DMS53 (cell line): ENCODE measurements around the gene TRMT10B.

Experiments
- DNase-seq: peaks from one replicate; lab custom pipeline; 2025; lab: John Stamatoyannopoulos, UW

The TRMT10B gene, protein sequence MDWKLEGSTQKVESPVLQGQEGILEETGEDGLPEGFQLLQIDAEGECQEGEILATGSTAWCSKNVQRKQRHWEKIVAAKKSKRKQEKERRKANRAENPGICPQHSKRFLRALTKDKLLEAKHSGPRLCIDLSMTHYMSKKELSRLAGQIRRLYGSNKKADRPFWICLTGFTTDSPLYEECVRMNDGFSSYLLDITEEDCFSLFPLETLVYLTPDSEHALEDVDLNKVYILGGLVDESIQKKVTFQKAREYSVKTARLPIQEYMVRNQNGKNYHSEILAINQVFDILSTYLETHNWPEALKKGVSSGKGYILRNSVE

DNA sequence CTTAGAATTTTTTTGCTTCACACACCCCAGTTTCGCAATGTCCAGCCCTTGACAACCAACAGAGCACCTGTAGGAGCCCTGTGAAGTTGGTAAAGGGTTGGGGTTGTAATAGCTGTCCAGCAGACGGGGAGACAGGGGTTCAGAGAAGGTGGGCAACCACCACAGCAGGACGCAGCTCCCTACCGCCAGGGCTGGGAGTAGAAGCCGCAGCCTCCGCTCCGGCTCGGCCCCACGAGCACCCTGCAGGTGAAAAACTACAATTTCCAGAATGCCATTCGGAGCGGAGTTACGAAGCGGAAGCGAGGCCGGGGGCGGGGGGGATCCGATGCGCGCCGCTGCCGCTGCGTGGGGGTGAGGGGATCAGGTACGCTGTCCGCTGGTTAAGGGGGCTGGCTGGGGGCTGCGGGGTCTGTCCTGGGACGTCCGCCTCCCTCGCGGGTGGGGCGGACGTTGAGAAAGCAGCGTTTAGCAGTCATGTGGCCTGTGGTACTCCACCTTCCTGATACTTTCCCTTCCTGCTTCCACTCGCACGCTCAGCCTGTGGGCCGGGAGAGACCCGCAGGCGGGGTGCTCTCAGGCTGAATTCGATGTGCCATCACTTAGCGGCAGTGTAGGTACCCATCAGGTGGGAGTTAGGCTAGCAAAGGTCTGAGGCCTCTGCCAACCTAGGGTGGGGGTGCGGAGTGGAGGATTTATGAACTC, at the start of gene TRMT10B:
Gene TRMT10B, plus strand, starts transcription at position 317 of the 702 bp plus-strand sequence. CDS start 8,127 bp downstream, outside the sequence.
- peak; percentile 79 for DNase-seq

DNA sequence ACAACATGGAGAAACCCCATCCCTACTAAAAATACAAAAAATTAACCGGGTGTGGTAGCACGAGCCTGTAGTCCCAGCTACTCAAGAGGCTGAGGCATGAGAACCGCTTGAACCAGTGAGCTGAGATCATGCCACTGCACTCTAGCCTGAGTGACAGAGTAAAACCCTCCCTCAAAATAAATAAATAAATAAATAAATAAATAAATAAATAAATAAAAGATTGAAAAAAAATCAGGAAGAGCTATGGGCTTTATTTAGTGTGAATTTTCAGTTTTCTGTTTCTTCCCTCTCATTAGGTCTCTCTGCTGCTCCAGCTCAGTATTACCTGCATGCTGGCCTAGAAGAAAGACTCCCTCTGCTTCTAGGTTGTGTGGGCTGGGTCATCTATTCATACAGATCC, 47.8 kb upstream of the TRMT10B start:
- DNase-seq: no peak

- DNase-seq: no peak
Measured at GRCh38 chr9:37706290-37706689, 47.3 kb upstream of the TRMT10B start.

GRCh38 chr9:37707748-37708147, 45.9 kb upstream of the TRMT10B start:
- no peak for DNase-seq

DNA sequence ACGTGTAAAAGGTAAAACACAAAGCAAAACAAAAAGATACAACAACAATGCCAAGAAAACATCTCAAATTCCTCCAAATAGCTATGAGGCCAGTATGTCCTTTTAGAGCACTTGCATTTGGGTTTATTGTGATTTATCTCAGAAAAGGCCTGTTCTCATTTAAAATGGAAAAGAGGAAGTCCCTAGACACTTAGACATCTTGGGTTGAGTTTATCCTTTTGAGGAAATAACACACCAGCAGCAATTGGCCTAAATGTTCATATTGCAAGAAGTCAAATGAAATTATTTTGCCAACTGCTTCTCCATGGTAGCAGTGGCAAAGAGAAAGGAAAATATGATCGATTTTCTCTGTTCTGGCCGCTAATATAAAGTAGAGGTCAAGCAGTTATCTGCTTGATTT, 43.6 kb upstream of the TRMT10B start:
- DNase-seq: no peak

DNA sequence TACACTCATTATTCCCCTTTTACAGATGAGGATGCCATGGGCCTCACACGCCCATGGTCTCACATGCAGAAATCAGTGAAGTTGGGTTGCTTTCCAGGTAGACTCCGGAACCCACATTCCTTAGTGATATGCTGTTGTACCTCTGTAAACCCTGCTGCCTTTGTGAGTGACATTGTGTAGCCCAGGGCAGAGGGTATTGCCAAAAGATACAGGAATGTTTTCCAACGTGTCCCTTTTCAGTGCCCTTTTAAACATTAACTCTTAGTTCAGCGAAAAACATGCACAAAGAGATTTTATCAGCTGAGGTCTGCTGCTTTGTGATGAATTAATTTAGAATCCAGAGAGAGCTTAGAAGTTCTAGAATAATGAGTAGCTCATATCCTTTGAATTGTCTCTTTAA, 38.3 kb upstream of the TRMT10B start:
- no peak for DNase-seq

- DNase-seq: no peak
Measured at GRCh38 chr9:37715991-37716505, 37.6 kb upstream of the TRMT10B start.

GRCh38 chr9:37719526-37719925, 34.1 kb upstream of the TRMT10B start:
- DNase-seq: no peak

GRCh38 chr9:37727013-37727412, 26.6 kb upstream of the TRMT10B start:
- no peak for DNase-seq

GRCh38 chr9:37729499-37729898, 24.1 kb upstream of the TRMT10B start:
- no peak for DNase-seq

GRCh38 chr9:37730256-37730655, 23.3 kb upstream of the TRMT10B start:
- no peak for DNase-seq

GRCh38 chr9:37730839-37731238, 22.8 kb upstream of the TRMT10B start:
- no peak for DNase-seq

GRCh38 chr9:37732086-37732741, 21.4 kb upstream of the TRMT10B start:
- DNase-seq: no peak

DNA sequence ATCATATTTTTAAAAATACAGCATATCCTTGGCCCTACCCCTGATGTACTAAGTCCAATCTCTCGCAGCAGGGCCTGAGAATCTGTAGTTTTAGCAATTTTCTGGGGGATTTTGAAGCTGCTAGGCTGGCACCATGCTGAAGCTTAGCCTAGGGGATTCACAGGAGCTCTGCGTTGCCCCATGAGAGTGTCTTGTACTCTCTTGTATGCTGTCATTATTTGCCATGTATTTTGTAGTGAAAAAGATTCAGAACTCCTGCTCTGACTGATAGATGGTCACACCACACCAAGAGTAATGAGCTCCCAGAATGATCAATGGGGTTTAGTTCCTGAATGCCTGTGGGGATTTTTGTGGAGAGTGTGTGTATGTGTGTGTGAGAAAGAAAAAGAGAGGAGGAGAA, 20.7 kb upstream of the TRMT10B start:
- DNase-seq: no peak

- no peak for DNase-seq
Measured at GRCh38 chr9:37739222-37739621, 14.4 kb upstream of the TRMT10B start.

DNA sequence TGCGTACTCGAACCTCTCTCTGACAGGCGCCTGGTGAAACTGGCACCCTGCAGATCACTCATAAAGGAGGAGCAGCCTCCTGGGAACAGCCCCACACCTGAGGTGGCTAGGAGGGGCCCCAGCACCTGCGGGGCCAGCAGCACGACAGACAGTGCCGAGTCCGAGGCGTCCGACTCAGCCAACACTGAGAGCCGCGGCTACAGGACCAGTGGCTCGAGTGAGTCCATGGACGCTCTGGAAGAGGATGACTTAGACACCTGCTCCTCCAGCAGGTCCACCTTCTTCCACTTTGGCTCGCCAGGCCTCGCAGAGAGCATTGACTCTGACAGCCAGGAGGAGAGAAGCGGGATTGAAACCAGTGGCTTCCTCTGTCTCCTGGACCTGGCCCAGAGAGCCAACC, 13.5 kb upstream of the TRMT10B start:
- DNase-seq: no peak

GRCh38 chr9:37740631-37741328, 12.8 kb upstream of the TRMT10B start:
- no peak for DNase-seq

DNA sequence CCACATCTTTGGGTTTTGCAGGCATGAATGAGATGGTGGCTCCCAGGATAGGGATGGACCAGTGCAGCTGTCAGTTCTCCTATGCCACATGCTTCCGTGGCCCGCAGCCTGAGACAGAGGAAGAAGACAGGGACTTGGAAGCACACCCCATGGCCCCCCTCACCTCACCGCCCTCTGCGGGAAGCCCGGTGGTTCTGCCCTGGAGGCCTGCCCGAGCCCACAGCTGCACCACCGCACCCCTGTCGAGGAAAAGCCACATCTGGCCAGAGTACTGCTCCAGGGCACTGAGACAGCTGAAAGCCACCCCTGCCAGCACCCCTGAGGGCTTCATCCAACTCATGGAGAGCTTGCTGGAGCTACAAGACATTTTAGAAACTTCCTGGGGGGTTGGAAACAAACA, 7.6 kb upstream of the TRMT10B start:
- no peak for DNase-seq

- no peak for DNase-seq
Measured at GRCh38 chr9:37746448-37747270, 6.9 kb upstream of the TRMT10B start.

- DNase-seq: peak; percentile 70
Measured at GRCh38 chr9:37747271-37747753, 6.3 kb upstream of the TRMT10B start.

DNA sequence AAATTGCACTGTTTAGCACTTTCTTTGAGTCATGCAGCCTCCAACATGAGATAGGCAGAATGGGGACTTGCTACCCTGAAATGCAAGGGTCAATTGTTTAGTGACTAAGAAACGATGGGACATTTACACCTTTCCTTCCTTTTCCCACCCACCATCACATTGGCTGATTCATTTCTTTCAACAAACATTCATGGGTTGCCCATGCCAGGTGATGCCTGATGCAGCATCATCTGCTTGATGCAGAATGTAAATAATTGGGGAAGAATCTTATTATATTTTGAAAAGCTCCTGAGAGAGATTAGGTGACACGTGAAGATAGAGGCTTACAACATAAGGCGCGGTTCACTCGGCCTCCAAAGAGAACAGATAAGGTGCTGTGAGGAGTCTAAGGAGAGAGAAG, 4.5 kb upstream of the TRMT10B start:
- DNase-seq: no peak
